22Rv1 (cell line): ENCODE results near the gene PCSK2.

Experiments used
- H3K27ac ChIP-seq: fragments of 450-650 bp; 2 replicates; pipeline ENCODE4 v1.5.1; 2017
- ZFX ChIP-seq: fragments of 450-650 bp; IDR thresholded peaks from 2 replicates; pipeline ENCODE4 v1.6.1; 2017; ENCODE audit warnings: antibody characterized with exemption, borderline replicate concordance
- TF ChIP-seq, protein P1 (sequence below): fragments of 450-650 bp; IDR thresholded peaks from 2 replicates; pipeline ENCODE4 v1.5.1; 2017; ENCODE audit warnings: mild to moderate bottlenecking

Gene PCSK2

GRCh38 chr20:17491041-17491440, 264.2 kb downstream of the PCSK2 start:
- H3K27ac ChIP-seq: no peak overlapping the region
- no peak for TF ChIP-seq ZFX
- TF ChIP-seq, protein P1, sequence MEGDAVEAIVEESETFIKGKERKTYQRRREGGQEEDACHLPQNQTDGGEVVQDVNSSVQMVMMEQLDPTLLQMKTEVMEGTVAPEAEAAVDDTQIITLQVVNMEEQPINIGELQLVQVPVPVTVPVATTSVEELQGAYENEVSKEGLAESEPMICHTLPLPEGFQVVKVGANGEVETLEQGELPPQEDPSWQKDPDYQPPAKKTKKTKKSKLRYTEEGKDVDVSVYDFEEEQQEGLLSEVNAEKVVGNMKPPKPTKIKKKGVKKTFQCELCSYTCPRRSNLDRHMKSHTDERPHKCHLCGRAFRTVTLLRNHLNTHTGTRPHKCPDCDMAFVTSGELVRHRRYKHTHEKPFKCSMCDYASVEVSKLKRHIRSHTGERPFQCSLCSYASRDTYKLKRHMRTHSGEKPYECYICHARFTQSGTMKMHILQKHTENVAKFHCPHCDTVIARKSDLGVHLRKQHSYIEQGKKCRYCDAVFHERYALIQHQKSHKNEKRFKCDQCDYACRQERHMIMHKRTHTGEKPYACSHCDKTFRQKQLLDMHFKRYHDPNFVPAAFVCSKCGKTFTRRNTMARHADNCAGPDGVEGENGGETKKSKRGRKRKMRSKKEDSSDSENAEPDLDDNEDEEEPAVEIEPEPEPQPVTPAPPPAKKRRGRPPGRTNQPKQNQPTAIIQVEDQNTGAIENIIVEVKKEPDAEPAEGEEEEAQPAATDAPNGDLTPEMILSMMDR: no peak

DNA sequence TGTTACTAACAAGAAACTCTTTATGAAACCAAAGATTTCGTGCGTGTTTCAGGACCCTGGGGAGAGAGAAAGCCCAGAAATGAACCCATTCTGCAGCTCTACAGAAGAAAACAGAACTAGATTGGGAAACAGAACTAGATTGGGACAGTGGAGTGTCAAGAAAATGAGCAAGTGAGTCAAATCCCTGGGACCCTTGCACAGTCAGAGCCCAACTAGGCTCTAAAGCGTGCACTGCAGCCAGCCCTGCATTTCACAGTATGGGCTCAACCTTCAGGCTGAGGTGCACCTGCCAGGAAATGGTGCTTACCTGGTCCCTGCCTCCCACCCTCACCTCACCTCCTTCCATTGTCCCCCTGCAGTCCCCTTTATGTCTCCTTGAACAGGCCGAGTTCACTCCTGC, 264.6 kb downstream of the PCSK2 start:
- TF ChIP-seq, protein P1: no peak
- TF ChIP-seq ZFX: no peak
- no peak overlapping the region for H3K27ac ChIP-seq

GRCh38 chr20:17493173-17493572, 266.3 kb downstream of the PCSK2 start:
- no peak for TF ChIP-seq ZFX
- TF ChIP-seq, protein P1: no peak

GRCh38 chr20:17494201-17494600, 267.4 kb downstream of the PCSK2 start:
- H3K27ac ChIP-seq: no peak overlapping the region
- no peak for TF ChIP-seq ZFX
- TF ChIP-seq, protein P1: no peak

More at GRCh38 chr20:17493173-17493572, 266.3 kb downstream of the PCSK2 start:
- H3K27ac ChIP-seq: no peak overlapping the region

GRCh38 chr20:17495826-17496225, 269.0 kb downstream of the PCSK2 start:
- no peak overlapping the region for H3K27ac ChIP-seq
- no peak for TF ChIP-seq ZFX
- TF ChIP-seq, protein P1: no peak

DNA sequence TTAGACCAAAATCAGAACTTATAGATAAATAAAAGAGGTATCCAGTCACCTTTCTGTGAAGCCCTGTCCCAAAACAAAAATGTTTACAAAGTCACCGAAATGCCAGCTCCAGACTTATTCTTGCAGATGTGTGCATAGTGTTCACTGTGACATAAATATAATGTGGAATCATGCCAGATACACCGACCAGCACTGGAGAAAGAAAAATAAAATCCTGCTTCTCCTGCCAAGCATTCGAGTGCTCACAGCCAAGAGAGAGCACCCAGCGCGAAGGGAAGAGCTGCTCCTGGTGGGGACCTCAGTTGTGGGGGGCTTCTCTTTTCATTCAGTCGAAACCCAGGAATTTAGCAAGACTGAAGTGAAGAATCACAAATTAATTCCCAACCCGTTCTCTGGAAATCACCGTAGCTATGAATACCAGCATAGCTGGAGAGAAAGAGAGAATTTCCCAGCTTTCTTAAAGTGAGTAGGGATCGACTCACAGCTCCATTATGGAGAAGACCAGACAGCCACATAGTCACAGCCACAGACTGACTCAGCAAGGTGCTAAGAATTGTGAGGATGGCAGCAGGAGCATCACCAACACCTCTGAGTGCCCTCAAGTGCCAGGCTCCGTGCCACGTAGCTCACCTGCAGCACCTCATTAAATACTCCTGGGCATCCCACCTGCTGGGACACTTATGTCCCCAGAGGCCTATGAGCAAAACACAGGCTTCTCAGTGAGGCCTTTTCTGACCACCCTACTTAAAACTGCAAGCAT, 271.2 kb downstream of the PCSK2 start:
- TF ChIP-seq ZFX: no peak
- TF ChIP-seq, protein P1: no peak
- no peak overlapping the region for H3K27ac ChIP-seq

DNA sequence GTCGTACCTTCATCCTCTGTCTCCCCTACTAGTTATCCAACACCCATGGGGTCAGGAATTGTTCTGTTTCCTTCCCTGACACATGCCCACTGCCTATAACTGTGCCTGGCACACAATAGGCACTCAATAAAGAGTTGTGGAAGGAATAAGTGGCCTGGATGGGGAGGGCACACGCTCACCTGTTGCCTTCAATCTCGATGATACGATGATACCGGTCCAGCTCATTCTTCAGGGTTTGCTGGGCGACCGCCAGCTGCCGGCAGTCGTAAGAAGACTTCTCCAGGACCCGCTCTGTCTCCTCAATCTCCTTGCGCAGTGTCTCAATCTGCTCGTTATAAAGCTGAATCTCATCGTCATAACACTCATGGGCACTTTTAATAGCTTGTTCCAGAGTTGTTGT, 271.8 kb downstream of the PCSK2 start:
- TF ChIP-seq, protein P1: no peak
- TF ChIP-seq ZFX: no peak
- no peak overlapping the region for H3K27ac ChIP-seq
